Neural cell (in vitro differentiated cells): ENCODE data around the gene HAVCR1.

Source experiments
- CTCF ChIP-seq: fragments of 450-650 bp; IDR thresholded peaks from 2 replicates; pipeline ENCODE4 v1.5.1; 2014; ENCODE audit warnings: antibody characterized with exemption, mild to moderate bottlenecking, moderate library complexity; ENCODE audit not compliant: poor library complexity, severe bottlenecking
- EP300 ChIP-seq: fragments of 450-650 bp; conservative IDR thresholded peaks from 2 replicates; pipeline ENCODE4 v1.6.1; 2014; ENCODE audit warnings: antibody characterized with exemption, mild to moderate bottlenecking, moderate library complexity; ENCODE audit not compliant: poor library complexity, severe bottlenecking
- EZH2 ChIP-seq: fragments of 200-600, 300-800 bp; shearing (Covaris generic), sonication (generic); IDR thresholded peaks from 2 replicates; pipeline ENCODE4 v1.6.1; 2014; ENCODE audit warnings: antibody characterized with exemption, low read length, borderline replicate concordance, mild to moderate bottlenecking; ENCODE audit not compliant: insufficient read depth, poor library complexity, severe bottlenecking
- MXI1 ChIP-seq: fragments of 450-650 bp; conservative IDR thresholded peaks from 2 replicates; pipeline ENCODE4 v1.6.1; 2014; ENCODE audit warnings: antibody characterized with exemption, mild to moderate bottlenecking; ENCODE audit not compliant: poor library complexity, severe bottlenecking
- POLR2AphosphoS5 ChIP-seq: IDR thresholded peaks from 2 replicates; pipeline ENCODE4 v1.6.1; 2012
- RAD21 ChIP-seq: fragments of 450-650 bp; conservative IDR thresholded peaks from 2 replicates; pipeline ENCODE4 v1.6.1; 2014; ENCODE audit warnings: antibody characterized with exemption, mild to moderate bottlenecking, moderate library complexity

- TF ChIP-seq EZH2 (no peak), CTCF (no peak), MXI1 (no peak), POLR2AphosphoS5 (no peak), RAD21 (no peak), EP300 (no peak)
Measured at GRCh38 chr5:157068785-157069184, 9.9 kb upstream of the HAVCR1 start.
